HG03457 (cell line): ENCODE measurements around the gene ASGR1.
"Not testable (repeated sequence)": the region's sequence is repeated elsewhere in the genome, so short reads cannot be mapped to it uniquely, and the experiment has no call there.

ENCODE experiments used
- ATAC-seq: cut with Tn5 transposase; IDR thresholded peaks from one replicate; pipeline ENCODE4 v1.9.1; 2021; ENCODE audit warnings: moderate number of reproducible peaks; ENCODE audit not compliant: unreplicated experiment

The ASGR1 gene

DNA sequence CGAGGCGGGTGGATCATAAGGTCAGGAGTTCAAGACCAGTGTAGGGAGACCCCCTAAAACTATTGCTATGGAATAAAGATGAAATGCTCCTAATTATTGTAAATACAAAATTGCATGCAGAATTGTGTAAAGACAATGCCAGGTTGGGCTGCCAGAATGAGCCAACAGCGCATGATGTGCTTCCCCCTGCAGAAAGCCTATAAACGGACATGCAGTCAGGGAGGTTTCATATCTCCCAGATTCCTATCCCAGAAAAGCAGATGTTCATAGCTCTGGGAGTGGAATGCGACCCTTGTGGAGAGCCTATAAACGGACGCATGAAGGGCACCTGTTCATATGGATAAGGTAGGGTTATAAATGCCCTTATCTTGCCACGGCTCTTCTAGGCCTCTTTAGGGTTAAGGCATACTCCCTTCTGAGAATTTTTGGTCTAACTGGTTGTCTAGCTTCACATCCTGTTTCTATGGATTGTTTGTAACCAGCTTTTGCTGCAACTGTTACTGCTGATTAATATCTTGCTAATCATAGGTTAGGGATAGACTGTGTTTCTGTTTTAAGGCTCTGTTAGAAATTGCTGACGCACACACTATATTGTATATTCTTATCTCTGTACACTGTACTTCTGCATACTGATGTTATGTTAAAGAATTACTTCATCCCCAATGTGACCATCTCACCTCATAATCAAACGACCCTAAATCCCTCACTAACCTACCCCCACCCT, 10.2 kb downstream of the ASGR1 start:
- not testable (repeated sequence) for ATAC-seq

DNA sequence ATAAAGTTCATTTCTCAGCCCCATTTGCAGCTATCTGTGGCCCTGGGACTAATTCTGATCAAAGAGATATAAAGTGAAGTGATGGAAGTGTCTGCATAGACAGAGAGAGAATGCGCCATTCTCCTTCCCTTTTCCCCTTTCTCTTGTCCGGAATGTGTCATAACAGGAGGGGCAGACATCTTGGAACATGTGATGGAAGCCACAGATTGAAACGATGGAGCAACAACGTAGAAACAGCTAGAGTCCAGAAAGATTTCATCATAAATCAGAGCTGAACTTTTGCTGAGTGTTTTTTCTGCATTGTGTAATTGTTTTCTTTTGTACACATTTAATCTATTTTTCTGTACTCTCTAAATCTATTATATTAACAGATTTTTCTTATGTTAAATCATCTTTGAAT, 11.3 kb downstream of the ASGR1 start:
- no peak for ATAC-seq

DNA sequence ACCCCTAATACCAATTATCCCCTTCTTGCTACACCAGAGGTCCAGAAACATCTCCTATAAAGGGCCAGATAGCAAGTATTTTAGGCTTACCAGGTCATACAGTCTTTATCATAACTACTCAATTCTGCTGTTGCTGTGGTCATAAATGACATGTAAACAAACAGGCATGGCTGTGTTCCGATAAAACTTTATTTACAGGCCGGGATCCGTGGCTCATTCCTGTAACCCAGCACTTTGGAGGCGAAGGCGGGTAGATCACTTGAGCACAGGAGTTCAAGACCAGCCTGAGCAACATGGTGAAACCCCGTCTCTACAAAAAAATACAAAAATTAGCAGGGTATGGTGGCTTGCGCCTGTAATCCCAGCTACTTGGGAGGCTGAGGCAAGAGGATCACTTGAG, 12.3 kb downstream of the ASGR1 start:
- ATAC-seq, result no peak

DNA sequence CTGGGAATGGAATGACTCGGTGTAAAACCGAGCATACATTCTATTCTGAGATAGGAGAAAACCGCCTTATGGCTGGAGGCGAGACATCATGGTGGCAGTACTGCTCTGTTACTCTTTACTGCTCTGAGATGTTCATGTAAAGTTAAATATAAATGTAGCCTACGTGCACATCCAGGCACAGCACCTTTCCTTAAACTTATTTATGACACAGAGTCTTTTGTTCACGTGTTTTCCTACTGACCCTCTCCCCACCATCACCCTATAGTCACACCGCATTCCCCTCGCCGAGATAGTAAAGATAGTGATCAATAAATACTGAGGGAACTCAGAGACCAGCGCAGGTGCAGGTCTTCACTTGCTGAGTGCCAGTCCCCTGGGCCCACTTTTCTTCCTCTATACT, 19.6 kb downstream of the ASGR1 start:
- not testable (repeated sequence) for ATAC-seq

DNA sequence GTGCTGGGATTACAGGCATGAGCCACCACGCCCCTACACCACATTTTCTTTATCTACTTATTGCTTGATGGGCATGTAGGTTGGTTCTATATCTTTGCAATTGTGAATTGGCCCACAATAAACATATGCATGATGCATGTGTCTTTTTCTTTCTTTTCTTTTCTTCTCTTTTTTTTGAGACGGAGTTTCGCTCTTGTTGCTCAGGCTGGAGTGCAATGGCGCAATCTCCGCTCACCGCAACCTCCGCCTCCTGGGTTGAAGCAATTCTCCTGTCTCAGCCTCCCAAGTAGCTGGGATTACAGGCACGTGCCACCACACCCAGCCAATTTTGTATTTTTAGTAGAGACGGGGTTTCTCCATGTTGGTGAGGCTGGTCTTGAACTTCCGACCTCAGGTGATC, 20.7 kb downstream of the ASGR1 start:
- not testable (repeated sequence) for ATAC-seq

DNA sequence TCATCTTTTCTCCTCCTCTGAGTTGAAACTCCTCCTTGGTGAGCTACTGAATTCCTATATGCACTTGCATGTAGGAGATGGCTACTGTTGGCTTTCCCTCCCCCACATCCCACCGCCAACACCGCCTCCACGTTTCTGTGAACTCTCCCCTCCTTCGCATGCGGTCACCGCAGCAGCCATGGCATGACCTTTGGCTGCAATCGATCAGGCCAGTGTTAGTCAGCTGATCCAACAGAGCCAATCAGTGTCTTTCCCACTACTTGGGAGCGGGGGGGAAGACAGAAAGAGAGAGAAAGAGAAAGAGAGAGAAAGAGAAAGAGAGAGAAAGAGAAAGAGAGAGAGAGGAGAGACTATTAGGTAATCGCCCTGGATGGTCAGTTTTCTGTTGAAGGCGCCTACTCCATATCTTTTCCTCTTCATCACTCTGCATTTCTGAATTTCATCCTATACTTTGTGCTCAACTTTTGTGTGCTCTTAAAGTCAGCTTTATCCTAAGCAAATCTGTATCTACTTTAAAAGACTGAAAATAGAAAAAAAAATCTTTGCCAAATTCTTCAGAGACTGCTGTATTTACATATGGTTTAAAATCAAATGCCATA, 22.7 kb downstream of the ASGR1 start:
- no peak for ATAC-seq

GRCh38 chr17:7147772-7148171, 31.4 kb downstream of the ASGR1 start:
- ATAC-seq, result no peak

- ATAC-seq, result no peak
Measured at GRCh38 chr17:7146115-7146514, 33.1 kb downstream of the ASGR1 start.

- ATAC-seq, result no peak
Measured at GRCh38 chr17:7144213-7144612, 35.0 kb downstream of the ASGR1 start.

GRCh38 chr17:7141824-7142223, 37.3 kb downstream of the ASGR1 start:
- no peak for ATAC-seq

DNA sequence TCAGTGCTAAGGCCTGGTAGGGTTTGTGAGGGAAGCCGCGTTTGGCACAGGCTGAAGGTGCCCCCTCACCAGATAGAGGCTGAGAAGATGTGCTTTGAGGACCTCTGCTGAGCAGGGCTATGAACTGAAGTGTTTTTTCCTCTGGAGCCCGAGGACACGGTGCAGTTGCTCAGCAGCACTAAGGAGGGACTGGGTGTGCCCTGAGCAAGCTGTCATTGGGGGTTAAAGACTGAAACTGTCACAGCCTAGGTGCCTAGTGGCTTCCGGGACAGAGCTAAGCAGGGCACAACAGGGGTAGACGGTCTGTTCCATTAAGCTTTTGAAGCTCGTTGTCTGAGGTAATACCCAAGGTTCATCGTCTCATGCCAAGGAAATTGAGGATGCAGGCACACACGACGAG, 39.8 kb downstream of the ASGR1 start:
- ATAC-seq, result no peak

DNA sequence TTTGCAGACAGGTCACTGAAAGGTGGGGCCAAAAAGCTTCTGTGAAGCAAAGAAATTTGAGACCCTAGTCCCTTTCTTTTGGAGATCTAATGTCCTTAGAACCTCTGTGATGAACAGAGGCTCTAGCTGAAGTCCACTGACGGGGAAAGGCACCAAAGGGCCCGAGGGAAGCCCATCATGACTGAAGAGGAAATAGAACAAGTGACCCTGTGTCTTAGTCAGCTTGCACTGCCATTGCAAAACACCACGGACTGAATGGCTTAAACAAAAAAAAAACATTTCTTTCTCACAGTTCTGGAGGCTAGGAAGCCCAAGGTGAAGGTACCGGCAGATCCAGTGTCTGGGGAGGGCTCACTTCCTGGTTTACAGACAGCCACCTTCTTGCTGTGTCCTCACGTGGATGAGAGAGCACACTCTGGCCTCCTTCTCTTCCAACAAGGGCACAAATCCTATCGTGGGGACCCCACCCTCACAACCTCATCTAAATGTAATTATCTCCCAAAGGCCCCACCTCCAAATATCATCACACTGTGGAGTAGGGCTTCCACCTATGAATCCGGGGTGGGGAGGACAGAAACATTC, 40.3 kb downstream of the ASGR1 start:
- ATAC-seq, result no peak

DNA sequence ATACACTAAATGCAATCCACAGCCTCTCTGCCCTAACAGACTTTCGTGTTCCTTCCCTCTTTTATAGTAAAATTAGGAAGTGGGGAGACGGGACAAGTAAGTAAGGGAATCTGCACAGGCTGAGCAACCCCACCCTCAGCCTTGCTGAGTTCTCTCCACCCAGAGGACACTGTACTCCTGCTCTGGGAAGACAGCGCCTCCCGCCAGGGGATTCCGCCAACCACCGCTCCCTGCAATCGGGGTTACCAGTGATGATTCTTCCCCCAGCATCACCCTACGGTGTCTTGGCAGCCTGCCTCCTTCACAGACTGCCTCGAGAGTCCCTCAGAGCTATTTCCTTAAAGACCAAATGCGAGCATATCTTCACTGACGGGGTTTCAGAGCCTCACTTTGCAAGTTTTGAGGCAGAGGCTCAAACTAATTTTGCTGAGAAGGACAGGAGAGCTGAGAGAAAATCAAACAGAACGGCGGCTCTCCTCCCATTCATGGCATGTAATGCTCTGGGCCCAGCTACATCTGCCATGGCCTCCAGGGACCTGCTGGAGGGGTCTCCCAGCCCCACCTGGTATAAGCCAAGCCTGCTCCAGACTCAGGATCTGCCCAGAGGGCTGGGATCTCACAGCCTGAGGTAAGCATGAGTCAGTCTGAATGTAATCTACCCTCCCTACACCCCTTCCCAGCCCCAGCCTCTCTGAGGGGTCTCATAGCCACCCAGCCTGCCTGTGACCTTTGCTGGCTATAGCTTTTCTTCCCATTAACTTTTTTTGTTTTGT, 41.8 kb downstream of the ASGR1 start:
- no peak for ATAC-seq

DNA sequence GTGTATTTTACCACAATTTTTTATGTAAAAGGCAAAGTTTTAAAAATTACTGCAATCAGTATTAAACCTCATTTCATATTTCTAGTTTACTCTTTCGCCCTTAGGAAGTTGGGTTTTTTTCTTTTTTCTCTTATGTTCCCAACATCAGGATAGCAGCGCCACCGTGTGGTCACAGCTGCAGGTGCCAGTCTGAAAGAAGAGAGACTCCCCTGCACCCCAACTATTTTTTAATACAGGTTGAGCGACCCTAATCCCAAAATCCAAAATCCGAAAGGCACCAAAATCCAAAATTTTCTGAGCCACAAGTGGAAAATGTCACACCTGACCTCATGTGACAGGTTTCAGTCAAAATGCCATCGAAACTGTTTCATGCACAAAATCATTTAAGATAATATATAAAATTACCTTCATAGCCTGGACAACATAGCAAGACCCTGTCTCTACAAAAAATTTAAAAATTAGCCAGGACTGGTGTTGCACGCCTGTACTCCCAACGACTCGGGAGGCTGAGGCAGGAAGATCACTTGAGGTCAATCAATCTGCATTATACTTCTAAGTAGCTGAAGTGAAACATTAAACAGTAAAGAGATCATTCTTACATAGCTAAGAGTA, 42.8 kb downstream of the ASGR1 start:
- no peak for ATAC-seq

- ATAC-seq, result no peak
Measured at GRCh38 chr17:7133916-7134315, 45.3 kb downstream of the ASGR1 start.

DNA sequence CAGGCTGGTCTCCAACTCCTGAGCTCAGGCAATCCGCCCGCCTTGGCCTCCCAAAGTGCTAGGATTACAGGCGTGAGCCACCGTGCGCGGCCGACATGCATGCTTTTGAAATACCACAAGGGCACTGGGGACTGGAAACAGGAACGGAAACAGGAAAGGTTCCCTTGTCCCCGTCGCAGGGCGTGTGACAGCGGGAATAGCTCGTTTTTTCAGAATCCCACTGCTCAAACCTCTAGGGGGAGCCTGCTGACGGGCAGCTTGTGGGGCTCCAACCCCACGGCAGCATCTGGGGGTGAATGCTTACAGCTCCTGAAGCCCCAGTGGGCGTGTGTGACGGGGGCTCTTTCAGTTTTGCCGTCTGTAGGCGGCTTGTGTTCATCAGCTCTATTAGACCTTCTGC, 45.7 kb downstream of the ASGR1 start:
- no peak for ATAC-seq

DNA sequence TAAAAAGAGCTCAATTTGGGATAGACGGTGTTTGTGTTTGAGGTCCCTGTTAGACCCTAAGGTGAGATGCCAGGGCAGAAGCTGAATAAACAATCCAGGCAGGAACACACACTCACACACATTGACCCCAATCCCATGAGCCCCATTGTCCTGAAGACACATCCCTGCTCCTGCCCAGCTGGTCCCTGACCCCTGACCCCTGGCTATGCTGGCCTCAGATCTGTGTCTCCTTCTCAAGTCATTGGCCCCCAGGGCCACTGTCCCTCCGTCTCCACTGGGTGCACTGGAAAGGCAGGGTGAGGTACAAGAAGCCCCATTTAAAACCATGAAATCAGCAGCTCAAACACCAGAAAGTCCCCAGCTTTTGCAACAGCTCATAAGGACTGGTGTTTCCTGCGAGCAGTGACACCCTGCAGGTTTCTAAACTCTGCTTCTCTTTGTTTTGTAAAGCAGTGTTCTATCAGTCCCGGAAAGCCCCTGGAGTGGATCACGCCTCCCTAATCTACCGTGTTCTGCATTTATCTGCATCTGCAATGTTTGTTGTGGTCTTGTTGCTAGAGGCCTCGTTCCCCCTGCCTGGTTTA, 46.6 kb downstream of the ASGR1 start:
- no peak for ATAC-seq

- ATAC-seq, result no peak
Measured at GRCh38 chr17:7131423-7131791, 47.8 kb downstream of the ASGR1 start.

DNA sequence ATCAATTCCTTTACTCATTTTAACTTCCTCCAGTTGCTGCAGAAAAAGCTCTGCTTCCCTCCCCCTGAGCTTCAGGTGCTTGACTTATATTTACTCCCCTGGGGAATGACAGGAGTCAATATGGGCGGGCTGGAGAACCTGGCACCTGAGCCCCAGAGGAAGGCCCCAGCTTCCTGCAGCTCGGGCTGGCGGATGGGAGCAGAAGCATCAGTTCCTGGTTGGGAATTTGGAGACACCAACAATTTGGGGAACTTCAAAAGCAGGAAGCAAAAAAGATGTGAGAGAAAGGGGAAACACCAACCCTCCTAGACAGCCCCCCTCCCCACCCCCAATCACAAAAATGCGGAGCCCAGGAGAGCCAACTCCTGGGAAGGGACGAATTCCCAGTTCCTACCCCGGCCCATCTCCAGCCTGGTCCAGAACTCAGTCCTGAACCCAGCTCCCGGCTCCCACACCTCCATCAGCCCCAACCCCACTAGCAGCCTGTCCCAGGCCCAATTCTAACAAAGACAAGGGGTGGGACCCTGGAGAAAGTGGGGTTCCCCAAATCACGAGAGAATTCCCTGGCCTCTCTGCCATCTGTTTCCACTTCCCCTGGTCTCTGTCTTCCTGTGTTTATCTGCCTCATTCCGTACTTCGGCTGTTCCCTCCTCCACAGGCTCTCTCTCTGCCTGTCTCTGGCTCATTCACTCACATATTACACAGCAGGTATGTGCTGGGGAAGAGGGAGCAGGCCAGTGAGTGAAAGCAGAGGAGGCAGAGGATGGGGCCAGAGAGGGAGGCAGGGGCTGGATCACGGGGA, 48.3 kb downstream of the ASGR1 start:
- no peak for ATAC-seq

DNA sequence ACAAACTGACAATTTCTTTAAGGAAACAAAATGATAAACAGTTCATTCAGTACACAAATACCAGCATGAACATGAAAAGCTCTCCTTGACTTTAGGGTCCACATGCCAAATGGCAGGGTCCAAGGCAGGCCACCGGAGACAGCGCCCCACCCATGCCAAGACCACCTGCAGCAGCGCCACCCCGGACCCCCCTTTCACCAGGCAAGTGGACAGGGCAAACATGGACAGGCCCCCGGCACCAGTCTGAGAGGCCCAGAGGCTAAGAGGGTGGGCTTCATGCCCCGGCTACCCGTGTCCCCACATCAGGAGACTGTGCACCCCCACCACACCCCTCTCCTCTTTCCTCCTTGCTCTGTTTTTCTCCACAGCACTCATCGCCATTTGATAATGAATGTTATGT, 49.9 kb downstream of the ASGR1 start:
- ATAC-seq, result no peak
